Measurements from ENCODE around the gene ESYT2.

The ESYT2 gene

DNA sequence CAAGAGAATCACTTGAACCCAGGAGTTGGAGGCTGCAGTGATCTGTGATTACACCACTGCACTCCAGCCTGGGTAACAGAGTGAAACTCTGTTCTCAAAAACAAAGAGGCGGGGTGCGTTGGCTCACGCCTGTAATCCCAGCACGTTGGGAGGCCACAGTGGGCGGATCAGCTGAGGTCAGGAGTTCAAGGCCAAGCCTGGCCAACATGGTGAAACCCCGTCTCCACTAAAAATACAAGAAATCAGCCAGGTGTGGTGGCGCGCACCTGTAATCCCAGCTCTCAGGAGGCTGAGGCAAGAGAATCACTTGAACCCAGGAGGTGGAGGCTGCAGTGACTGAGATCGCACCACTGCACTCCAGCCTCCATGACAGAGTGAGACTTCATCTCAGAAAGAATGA, 82.4 kb downstream of the ESYT2 start:
- no peak overlapping the region for H3K4me3 ChIP-seq (ENCODE audit: low read length)
- no peak for DNase-seq
- no peaks in the 10 kb centered on the region for H3K4me1 ChIP-seq (ENCODE audit: low read length)
- H3F3A ChIP-seq (ENCODE audit: insufficient read depth, low read length): no peaks in the 10 kb centered on the region
- no peaks in the 10 kb centered on the region for H3K9me3 ChIP-seq (replicated peaks; ENCODE audit: insufficient read depth, low read length)
- H4K20me1 ChIP-seq (ENCODE audit: insufficient read depth, low read length): no peaks in the 10 kb centered on the region
- no peaks in the 10 kb centered on the region; the same call in 1 of the 2 replicates for H3K36me3 ChIP-seq (replicated peaks; ENCODE audit: insufficient read depth, low read length)
- no peaks in the 10 kb centered on the region for H3K9me2 ChIP-seq (replicated peaks; ENCODE audit: insufficient read depth, low read length)
- no peak overlapping the region for H3K9ac ChIP-seq (ENCODE audit: low read length)
- TF ChIP-seq EZH2phosphoT487 (IDR thresholded peaks at IDR 0.05; ENCODE audit: low read length): no peak
- no peak for TF ChIP-seq EZH2 (optimal IDR thresholded peaks at IDR 0.05; ENCODE audit: low read depth, low read length)
- TF ChIP-seq, protein P1, sequence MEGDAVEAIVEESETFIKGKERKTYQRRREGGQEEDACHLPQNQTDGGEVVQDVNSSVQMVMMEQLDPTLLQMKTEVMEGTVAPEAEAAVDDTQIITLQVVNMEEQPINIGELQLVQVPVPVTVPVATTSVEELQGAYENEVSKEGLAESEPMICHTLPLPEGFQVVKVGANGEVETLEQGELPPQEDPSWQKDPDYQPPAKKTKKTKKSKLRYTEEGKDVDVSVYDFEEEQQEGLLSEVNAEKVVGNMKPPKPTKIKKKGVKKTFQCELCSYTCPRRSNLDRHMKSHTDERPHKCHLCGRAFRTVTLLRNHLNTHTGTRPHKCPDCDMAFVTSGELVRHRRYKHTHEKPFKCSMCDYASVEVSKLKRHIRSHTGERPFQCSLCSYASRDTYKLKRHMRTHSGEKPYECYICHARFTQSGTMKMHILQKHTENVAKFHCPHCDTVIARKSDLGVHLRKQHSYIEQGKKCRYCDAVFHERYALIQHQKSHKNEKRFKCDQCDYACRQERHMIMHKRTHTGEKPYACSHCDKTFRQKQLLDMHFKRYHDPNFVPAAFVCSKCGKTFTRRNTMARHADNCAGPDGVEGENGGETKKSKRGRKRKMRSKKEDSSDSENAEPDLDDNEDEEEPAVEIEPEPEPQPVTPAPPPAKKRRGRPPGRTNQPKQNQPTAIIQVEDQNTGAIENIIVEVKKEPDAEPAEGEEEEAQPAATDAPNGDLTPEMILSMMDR (IDR thresholded peaks at IDR 0.05; ENCODE audit: low read length): no peak
- H2AFZ ChIP-seq (ENCODE audit: low read length): no peak overlapping the region
- H3K27me3 ChIP-seq (replicated peaks; ENCODE audit: insufficient read depth, low read length): no peaks in the 10 kb centered on the region
- no peak overlapping the region for H3K27ac ChIP-seq (ENCODE audit: low read length)
- H3K4me2 ChIP-seq (ENCODE audit: low read depth, low read length): no peak overlapping the region
- no peaks in the 10 kb centered on the region for H3K79me2 ChIP-seq (ENCODE audit: low read length)

GRCh38 chr7:158745057-158745715, 84.1 kb downstream of the ESYT2 start:
- no peaks in the 10 kb centered on the region for H4K20me1 ChIP-seq (ENCODE audit: insufficient read depth, low read length)
- no peaks in the 10 kb centered on the region for H3K4me1 ChIP-seq (ENCODE audit: low read length)
- no peaks in the 10 kb centered on the region for H3K9me2 ChIP-seq (replicated peaks; ENCODE audit: insufficient read depth, low read length)
- no peak overlapping the region for H3K27ac ChIP-seq (ENCODE audit: low read length)
- no peaks in the 10 kb centered on the region for H3K27me3 ChIP-seq (replicated peaks; ENCODE audit: insufficient read depth, low read length)
- no peaks in the 10 kb centered on the region for H3K9me3 ChIP-seq (replicated peaks; ENCODE audit: insufficient read depth, low read length)
- no peak overlapping the region for H3K9ac ChIP-seq (ENCODE audit: low read length)
- H3K4me2 ChIP-seq (ENCODE audit: low read depth, low read length): no peak overlapping the region
- TF ChIP-seq, protein P1 (IDR thresholded peaks at IDR 0.05; ENCODE audit: low read length): no peak
- no peak for TF ChIP-seq EZH2phosphoT487 (IDR thresholded peaks at IDR 0.05; ENCODE audit: low read length)
- no peak for TF ChIP-seq EZH2 (optimal IDR thresholded peaks at IDR 0.05; ENCODE audit: low read depth, low read length)
- H2AFZ ChIP-seq (ENCODE audit: low read length): no peak overlapping the region
- no peaks in the 10 kb centered on the region; the same call in 1 of the 2 replicates for H3K36me3 ChIP-seq (replicated peaks; ENCODE audit: insufficient read depth, low read length)
- no peak overlapping the region for H3K4me3 ChIP-seq (ENCODE audit: low read length)
- DNase-seq: no peak
- no peaks in the 10 kb centered on the region for H3K79me2 ChIP-seq (ENCODE audit: low read length)
- no peaks in the 10 kb centered on the region for H3F3A ChIP-seq (ENCODE audit: insufficient read depth, low read length)

DNA sequence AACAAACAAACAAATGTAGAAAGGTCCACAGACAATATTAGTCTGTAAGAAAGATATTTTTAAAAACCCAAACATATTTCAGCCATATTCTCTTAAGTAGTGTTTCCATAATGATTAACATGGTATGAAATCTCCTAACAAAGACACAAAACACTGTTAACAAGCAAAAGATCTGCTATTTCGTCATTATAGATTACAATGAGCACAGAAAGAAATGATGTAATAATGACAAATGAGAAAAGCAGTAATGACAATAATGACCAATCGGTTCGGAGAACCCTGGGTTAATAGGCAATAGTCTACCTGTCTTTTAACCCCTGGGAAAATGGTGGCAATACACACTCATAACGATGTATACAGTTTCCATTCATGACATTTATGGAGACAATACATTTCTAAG, 85.2 kb downstream of the ESYT2 start:
- Histone ChIP-seq H3K9ac (ENCODE audit: low read length) (no peak overlapping the region), H3K9me2 (replicated peaks; ENCODE audit: insufficient read depth, low read length) (no peaks in the 10 kb centered on the region), H3K4me1 (ENCODE audit: low read length) (no peaks in the 10 kb centered on the region), H3K27ac (ENCODE audit: low read length) (no peak overlapping the region), H3K9me3 (replicated peaks; ENCODE audit: insufficient read depth, low read length) (no peaks in the 10 kb centered on the region), H3K4me2 (ENCODE audit: low read depth, low read length) (no peak overlapping the region), H3K4me3 (ENCODE audit: low read length) (no peak overlapping the region), H2AFZ (ENCODE audit: low read length) (no peak overlapping the region), H3K36me3 (replicated peaks; ENCODE audit: insufficient read depth, low read length) (no peaks in the 10 kb centered on the region; the same call in 1 of the 2 replicates), H4K20me1 (ENCODE audit: insufficient read depth, low read length) (no peaks in the 10 kb centered on the region), H3K79me2 (ENCODE audit: low read length) (no peaks in the 10 kb centered on the region), H3F3A (ENCODE audit: insufficient read depth, low read length) (no peaks in the 10 kb centered on the region), H3K27me3 (replicated peaks; ENCODE audit: insufficient read depth, low read length) (no peaks in the 10 kb centered on the region)
- TF ChIP-seq, protein P1 (IDR thresholded peaks at IDR 0.05; ENCODE audit: low read length): no peak
- no peak for TF ChIP-seq EZH2phosphoT487 (IDR thresholded peaks at IDR 0.05; ENCODE audit: low read length)
- no peak for TF ChIP-seq EZH2 (optimal IDR thresholded peaks at IDR 0.05; ENCODE audit: low read depth, low read length)
- no peak for DNase-seq
